ENCODE data around the gene ANTXR1. TPM values are rescaled to one million over a fixed set of nuclear protein-coding genes. Genes with fewer than 3 reads are reported as not detected.

The ANTXR1 gene
- total and polyA plus RNA-seq, 9 of the 15 experiments (the other 6 are each of a cell fraction or from before 2014, with no cell fraction given), result 0.07 to 1.00 (median 0.54) TPM

GRCh38 chr2:69151931-69152330 lies 139.0 kb downstream of the ANTXR1 start:
- in situ Hi-C loops (cut with MboI), result no loop called here
- no TSS peak for BruUV-seq (replicated peaks)
- ATAC-seq, result no peak
- no peak for DNase-seq (ENCODE audit: extremely low read depth in 1 of 4, low spot score in 3 of 4)
- Histone ChIP-seq H3K4me2 (ENCODE audit: insufficient read depth, low read length) (no peak overlapping the region), H3K27ac (ENCODE audit: extremely low read depth, low read depth, low read length) (no peak overlapping the region), H3K9ac (ENCODE audit: insufficient read depth in 1 of 2, low read depth in 2 of 2, low read length in 2 of 2) (no peak overlapping the region), H3K79me2 (ENCODE audit: control insufficient read depth, insufficient read depth, low read length) (no peaks in the 10 kb centered on the region), H3K9me3 (replicated peaks; ENCODE audit: control insufficient read depth, insufficient read depth, low read depth, low read length) (no peaks in the 10 kb centered on the region), H3K27me3 (ENCODE audit: control insufficient read depth in 2 of 2, insufficient read depth in 2 of 2, low read length in 2 of 2) (peaks cover 21 to 55% of the 10 kb centered on the region in 2 experiments), H2AFZ (ENCODE audit: low read depth, low read length) (no peak overlapping the region), H3K9me1 (ENCODE audit: control insufficient read depth, insufficient read depth, low read length) (no peaks in the 10 kb centered on the region), H3K4me1 (replicated peaks in 1 of 2; ENCODE audit: control insufficient read depth in 2 of 2, insufficient read depth in 2 of 2, low read length in 2 of 2) (no peaks in the 10 kb centered on the region), H3K36me3 (ENCODE audit: control insufficient read depth, insufficient read depth, low read length) (no peaks in the 10 kb centered on the region), H3K4me3 (no peak overlapping the region), H4K20me1 (replicated peaks; ENCODE audit: control insufficient read depth, insufficient read depth, low read length) (no peaks in the 10 kb centered on the region)
- POLR2A ChIA-PET, result no interaction called here
- 0% methylated on average over 4 of the region's 4 CpGs for WGBS (ENCODE audit: insufficient coverage, low coverage, missing lambda C conversion rate)
- CTCF ChIA-PET (ENCODE audit: low intra/inter-chr PET ratio), result no interaction called here
- TF ChIP-seq HES1 (IDR thresholded peaks at IDR 0.05; ENCODE audit: low read depth) (no peak), HNRNPH1 (optimal IDR thresholded peaks at IDR 0.05; ENCODE audit: low read depth, low read length) (no peak), SMAD1 (IDR thresholded peaks at IDR 0.05; ENCODE audit: low read depth, low read length, partially characterized antibody) (no peak), ILK (tag; IDR thresholded peaks at IDR 0.05; ENCODE audit: borderline replicate concordance, low read depth) (no peak), SMARCE1 (IDR thresholded peaks at IDR 0.05) (no peak), RBM14 (IDR thresholded peaks at IDR 0.05; ENCODE audit: borderline replicate concordance, insufficient read depth, low read depth, low read length) (no peak)
- FAIRE-seq, result no peak
- intact Hi-C loops (cut with micrococcal nuclease), result no loop called here
